ENCODE measurements around the gene PEAK3.

The PEAK3 gene, protein sequence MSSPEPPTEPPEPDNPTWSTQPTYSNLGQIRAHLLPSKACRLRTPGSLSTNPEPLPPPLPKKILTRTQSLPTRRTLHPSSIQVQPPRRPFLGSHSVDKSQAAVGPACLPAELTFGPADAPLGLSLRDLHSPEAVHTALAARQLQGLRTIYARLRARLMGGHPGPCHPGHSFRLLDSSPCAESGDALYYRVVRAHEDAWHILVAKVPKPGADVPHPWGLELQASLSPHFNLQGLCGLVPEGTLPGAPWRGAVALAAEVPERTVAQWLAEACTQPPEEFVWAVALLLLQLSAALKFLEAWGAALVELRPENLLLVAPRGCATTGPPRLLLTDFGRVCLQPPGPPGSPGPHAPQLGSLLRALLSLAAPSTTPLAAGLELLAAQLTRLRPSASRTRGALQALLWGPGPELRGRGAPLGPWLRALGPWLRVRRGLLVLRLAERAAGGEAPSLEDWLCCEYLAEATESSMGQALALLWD

GRCh38 chr19:2282062-2282861 lies at the start of gene PEAK3:
Gene PEAK3 (minus strand): TSS chr19:2282175. CDS start chr19:2280931, 1,244 bp downstream.
- DNase-seq, result no peak

DNA sequence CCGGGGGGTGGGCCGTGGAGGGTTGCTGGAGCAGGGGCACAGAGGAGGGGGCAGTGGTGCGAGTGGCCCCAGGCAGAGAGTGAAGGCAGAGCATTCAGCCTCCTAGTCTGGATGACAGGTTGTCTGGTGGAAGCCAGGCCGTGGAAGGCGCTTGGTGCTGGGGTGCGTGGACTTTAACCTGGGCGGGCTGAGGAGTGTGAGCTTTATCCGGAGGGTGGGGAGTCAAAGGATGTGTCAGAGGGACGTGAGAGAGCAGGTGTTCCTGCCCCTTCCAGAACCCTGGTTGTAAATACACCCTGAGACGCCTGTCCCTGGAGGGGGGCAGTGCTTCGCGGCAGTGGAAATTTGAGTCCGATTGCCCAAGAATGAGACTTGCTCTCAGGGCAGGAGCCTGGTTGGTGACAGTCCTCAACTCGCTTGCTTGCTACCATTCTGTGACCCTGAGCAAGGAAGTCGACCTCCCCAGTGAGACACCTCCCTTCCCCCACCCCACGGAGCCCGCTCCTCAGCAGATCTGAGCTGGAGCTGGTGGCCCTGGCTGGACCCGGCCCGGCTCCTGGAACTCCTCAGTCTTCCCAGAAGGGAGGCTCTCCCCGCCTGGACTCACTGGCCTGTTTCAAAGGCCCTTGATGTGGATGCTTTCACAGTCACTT lies 48.8 kb upstream of the PEAK3 start:
- peak; percentile 54 for DNase-seq

GRCh38 chr19:2330255-2330631 lies 48.3 kb upstream of the PEAK3 start:
- no peak for DNase-seq

DNA sequence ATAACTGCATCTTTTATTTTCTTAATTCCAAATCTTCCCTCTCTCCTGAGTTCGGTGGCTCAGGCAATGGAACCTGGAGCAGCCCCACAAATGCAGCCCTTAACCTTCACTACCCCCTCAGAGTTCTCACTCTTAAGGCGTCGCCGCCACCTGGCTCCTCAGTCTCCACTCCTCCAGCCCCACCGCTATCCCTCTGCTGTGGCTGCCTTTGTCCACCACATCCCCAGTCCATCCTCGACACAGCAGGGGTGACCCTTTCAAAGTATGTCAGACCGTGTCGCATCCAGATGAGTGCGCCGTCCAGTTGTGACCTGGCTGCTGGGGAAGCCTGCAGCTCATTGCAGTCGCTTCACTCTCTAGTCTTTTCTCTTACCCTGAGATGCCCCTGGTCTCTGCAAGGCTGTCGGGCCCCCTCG lies 47.5 kb upstream of the PEAK3 start:
- DNase-seq, result no peak

DNA sequence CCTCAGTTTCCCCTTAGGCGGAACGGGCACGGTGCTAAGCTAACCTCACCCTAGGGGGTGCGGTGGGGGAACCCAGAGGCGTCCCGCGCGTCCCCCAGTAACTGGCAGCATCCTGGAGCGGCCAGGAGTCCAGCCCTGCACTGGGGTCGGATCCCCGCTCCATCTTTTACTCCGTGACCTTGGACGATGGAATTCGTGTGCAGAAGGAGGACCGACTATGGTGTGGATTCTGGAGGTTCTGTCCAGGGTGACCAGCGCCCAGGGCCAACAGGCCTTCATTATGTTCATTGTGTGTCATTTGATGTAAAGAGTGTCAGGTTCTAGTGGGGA lies 47.1 kb upstream of the PEAK3 start:
- no peak for DNase-seq

GRCh38 chr19:2328401-2329148 lies 46.6 kb upstream of the PEAK3 start, which contains the start of the genes LSM7 and SPPL2B:
Gene LSM7 (minus strand): TSS chr19:2328586. CDS start chr19:2328566, 20 bp downstream.
Gene SPPL2B (plus strand): TSS chr19:2328684. CDS start chr19:2328710, 26 bp downstream.
- peak; percentile 59 for DNase-seq

GRCh38 chr19:2327773-2328400 lies 45.9 kb upstream of the PEAK3 start:
- DNase-seq, result peak; percentile 21

- no peak for DNase-seq
Observed at GRCh38 chr19:2326699-2327360, 44.9 kb upstream of the PEAK3 start.

DNA sequence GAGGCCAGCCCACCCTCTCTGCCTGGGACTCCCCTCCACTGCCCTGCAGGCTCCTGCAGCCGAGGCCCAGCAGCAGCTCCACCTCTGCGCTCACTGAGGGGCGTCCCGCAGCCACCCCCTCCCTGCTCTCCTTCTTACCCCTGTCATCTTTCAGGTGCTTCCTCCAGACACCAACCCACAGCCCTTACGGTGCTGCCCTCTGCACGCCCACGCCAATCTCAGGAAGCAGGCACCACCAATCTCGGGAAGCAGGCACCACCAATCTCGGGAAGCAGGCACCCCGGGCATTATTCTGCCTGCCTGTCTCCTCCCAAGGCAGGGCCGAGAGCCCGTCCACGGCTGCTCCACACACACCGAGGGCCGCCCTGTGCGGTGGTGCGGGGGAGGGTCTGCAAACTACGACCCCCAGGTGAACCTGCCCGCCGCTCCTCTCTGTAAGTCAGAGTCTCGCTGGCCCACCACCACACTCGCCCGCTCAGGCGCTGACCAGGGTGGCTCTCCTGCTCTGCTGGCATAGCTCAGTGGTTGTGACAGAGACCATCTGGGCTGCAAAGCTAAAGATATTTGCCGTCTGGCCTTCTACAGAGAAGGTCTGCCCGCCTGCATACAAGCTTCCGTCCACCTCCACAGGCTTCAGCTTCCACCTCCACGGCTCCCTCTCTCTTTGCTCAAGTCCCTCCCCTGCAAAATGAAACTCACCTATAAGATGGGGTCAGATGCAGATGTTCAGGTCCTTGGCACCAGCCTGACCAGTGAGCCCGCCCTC lies 43.5 kb upstream of the PEAK3 start:
- no peak for DNase-seq

GRCh38 chr19:2324220-2324948 lies 42.4 kb upstream of the PEAK3 start:
- peak; percentile 28 for DNase-seq

DNA sequence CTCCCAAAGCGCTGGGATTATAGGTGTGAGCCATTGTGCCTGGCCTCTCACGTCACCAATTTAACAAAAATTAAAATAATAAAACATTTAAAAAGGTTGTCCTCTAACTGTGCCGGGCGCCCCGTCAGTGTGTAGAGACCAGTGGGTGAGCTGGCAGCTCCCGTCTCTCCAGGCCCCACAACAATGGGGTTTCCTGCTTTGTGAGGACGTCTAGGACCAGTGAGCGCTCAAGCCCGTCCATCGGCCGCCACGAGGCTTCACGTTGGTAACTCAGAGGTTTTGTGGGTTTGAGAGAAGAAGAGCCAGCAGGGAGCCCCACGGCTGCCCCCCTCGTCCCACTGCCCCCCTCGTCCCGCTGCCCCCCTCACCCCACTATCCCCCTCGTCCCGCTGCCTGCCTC lies 41.7 kb upstream of the PEAK3 start:
- no peak for DNase-seq

- DNase-seq, result no peak
Observed at GRCh38 chr19:2321565-2322283, 39.7 kb upstream of the PEAK3 start.

- no peak for DNase-seq
Observed at GRCh38 chr19:2320939-2321338, 39.0 kb upstream of the PEAK3 start.

DNA sequence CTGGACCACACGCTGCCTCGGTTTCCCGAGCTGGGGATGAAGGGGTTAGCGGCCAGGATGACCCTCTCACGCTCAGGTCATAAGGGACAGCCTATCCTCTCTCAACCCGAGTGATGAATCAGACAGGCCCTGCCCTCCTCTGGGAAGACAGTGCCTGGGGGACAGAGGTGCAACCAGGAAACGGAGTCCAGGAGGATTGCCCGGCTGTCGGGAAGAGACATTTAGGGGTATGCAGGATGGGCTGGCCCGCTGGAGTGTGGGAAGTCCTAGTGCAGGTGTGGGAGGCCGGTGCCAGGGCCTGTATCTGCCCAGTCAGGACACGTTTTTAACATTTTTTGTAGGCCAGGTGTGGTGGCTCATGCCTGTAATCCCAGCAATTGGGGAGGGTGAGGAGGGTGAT lies 38.1 kb upstream of the PEAK3 start:
- DNase-seq, result no peak

- no peak for DNase-seq
Observed at GRCh38 chr19:2319551-2319950, 37.6 kb upstream of the PEAK3 start.

DNA sequence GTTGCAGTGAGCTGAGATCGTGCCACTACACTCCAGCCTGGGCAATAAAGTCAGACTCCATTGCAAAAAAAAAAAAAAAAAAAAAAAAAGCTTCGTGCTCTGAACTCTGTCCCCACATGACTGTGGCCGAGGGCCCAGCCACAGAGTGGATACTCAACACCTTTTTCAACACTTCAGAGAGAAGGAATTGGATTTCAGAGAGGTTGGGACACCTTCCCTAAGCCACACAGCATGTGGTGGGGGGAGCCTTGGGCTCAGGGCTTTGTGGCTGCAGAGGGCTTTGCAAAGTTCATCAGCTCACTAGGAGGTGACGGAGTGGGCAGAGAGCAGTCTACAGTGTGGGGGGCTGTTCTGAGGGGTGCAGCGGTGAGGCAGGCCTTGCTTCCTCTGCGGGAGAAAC lies 36.9 kb upstream of the PEAK3 start:
- no peak for DNase-seq

- no peak for DNase-seq
Observed at GRCh38 chr19:2317756-2318155, 35.8 kb upstream of the PEAK3 start.

DNA sequence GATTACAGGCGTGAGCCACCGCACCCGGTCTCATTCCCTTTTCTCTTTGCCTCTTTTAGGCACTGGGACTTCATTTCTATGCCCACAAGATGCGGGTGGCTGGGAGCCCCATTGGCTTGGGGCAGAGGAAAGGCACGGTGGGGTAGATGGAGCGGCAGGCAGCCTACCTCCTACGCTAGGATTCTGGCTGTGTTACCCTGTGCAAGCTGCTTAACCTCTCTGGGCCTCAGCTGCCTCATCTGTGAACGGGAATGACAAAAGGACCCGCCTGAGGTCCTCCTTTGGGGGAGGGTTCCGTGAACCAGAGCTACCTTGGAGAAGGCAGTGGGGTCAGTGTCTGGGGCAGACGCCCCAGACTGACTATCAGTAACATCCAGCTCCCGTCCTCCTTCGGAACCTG lies 35.3 kb upstream of the PEAK3 start:
- no peak for DNase-seq

GRCh38 chr19:2315818-2316353 lies 33.9 kb upstream of the PEAK3 start:
- no peak for DNase-seq

All from DMS79 (cell line).